HL-60/S4 treated with retinoic acid at 250 ng/mL for 4 days and 3 days (cell line): ENCODE results near the gene MAPKAPK3.

Source experiments
- in situ Hi-C: fragments of 300-500 bp; cut with MboI; formaldehyde crosslinking; loops from 2 replicates; pipeline ENCODE4 v1.7.0; 2022; ENCODE audit warnings: low sequenced_read_pairs

MAPKAPK3 gene

GRCh38 chr3:50587373-50587772 lies 29.6 kb upstream of the MAPKAPK3 start:
- in situ Hi-C loops = no loop called here

DNA sequence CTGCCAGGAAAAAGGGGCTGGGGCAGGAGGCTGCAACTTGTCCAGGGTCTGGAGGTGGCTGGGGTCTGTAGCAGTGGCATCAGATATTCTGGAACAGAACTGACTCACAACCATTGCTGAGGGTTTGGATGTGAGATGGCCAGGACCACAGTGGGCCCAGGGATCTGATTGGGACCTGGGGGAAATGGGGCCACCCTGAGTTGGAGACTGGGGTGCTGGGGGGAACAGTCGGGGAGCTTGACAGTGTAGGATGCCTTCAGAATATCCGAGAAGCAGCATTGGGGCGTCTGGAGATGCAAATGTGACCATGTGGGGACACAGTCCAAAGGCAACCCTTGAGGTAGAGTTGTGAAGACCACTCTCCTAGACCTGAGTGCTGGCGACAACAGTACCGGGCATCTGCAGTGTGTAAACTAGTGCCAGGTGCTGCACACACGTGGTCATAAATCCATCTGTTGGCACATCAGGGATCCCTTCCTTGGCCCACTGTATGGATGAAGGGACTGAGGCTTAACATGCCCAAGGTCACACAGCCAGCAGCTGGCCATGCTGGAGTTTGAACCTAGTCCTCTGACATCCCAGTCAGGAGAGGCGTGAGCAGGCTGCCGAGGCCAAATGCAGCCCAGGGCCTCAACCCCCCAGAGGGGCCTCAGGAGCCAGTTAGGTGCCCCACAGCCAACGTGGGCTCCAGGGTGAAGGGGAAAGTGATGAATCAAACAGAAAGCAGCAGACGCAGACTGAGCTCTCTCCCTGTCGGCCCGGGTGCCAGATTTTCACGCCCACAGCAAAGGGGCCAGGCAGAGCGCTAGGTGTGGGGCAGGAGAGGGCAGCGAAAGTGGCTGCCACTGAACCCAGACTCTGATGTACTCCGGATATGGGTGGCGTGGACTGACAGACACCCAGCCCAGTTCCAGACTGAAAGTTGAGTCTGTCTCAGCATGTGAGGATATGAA lies 28.9 kb upstream of the MAPKAPK3 start:
- in situ Hi-C loops = no loop called here

DNA sequence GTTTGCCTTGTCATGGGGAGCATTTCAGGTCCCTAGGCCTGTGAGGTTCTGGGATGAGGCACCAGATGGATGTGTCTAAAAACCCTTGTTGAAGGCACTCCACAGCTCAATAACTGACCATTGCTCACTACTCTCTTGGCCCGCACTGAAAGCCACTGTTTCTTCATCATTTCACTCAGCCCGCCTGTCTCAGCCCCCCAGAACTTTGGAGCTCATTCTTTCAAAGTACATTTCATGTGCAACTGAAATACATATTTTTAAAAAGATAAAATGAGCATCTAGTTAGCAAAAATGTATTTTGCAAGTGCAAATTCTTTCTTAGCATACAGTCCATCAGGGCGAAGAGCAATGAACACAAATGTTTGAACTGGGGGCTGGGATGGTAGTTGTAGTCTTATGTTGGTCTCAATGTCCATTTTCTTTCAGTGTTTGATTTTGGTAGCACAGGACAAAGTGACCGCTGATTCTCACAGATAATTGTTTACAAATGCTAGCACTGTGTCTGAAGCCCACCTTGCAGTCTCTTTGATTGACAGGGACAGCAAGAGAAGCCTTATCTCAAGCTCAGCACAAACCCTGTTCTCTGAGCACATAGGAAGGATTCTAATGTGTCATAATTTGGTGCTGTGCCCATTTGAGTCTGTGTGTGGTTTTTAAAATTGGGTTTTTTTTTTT lies 28.1 kb upstream of the MAPKAPK3 start:
- in situ Hi-C loops = no loop called here

DNA sequence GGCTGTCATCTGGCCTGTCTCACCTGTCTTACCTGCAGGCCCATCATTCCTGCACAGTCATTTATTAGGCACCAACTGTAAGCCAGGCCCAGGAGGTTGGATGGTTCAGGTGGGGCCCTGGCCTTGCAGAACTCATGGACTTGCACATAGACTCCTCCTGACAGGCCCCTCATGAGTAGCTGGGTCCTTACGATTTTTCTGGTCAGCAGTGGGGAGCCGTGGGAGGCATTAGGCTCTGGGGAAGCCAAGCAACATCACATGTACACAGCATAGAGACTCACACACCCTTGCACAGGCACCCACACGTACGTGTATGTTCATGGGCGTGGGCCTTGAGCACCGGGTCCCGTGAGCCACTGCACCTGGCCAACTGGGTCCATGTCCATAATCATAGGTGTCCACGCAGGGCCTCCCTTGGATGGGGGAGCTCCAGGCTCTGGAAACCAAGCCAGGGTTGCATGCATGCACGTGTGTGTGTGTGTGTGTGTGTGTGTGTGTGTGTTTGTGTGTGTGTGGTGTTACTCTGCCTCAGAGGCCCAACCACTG lies 25.7 kb upstream of the MAPKAPK3 start:
- in situ Hi-C loops = no loop called here

- in situ Hi-C loops = no loop called here
Observed at GRCh38 chr3:50592568-50592967, 24.4 kb upstream of the MAPKAPK3 start.

- in situ Hi-C loops = no loop called here
Observed at GRCh38 chr3:50594253-50594785, 22.6 kb upstream of the MAPKAPK3 start.

DNA sequence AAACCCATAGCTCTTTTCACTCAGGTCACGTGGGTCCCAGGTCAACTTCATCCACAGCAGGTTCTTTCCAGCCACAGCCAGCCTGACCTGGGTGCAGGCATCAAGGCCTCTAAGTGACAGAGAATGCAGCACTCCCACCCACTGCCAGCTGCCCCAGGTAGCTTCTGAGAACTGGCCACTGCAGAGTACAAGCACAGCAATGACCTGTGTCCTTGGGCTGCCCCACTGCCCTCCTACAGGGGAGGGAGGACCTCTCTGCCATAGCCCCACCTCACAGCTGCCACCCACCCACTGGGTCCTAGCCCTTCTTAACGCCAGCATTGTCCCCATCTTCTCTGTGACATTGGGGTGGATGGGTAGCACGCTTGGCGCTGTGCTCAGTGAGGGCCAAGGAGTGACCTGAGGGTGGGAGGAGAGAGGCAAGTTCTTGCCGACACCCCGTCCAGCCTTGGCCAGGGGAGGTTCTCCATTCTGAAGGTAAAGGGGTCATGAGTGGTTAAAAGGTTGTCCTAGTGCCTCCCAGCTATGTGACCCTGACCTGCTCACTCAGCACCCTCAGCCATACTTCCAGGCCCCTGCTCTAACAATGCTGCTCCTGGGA lies 17.7 kb upstream of the MAPKAPK3 start:
- in situ Hi-C loops = no loop called here

GRCh38 chr3:50599716-50600118 lies 17.2 kb upstream of the MAPKAPK3 start:
- in situ Hi-C loops = loop anchor here (25.0 kb wide), 1 partner anchor 763 kb away; no protein-coding TSS in a partner anchor

DNA sequence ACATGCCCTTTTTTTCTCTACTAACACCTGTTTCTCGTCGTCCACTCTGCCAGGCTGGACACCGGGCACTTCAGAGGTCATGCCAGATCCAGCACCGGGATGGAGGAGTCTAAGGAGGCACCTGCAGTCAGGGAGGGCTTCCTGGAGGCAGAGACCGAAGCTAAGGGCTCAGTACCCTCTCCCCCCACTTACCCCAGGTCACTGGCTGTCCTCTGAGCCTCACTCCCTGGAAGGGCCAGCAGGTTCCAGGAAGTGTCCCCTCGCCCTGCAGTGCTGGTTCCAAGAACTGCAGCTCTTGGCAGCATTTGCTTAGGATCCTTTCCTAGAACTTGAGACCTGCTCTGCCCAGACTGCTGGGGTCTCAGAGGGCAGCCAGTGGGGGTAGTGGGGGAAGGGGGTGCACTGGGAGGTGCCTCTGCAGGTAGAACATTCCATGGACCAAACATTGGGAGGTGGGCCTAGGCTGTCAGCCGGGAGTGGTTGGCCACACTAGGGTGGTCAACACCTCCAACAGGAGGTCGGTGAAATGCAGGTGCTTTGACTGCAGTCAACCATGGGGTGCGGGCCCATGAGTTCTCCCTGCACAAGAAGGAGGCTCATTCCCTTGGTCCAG lies 16.7 kb upstream of the MAPKAPK3 start:
- in situ Hi-C loops = loop anchor here (25.0 kb wide), 1 partner anchor 762 kb away; no protein-coding TSS in a partner anchor

- in situ Hi-C loops = loop anchor here (25.0 kb wide), 1 partner anchor 761 kb away; no protein-coding TSS in a partner anchor
Observed at GRCh38 chr3:50600841-50601591, 15.9 kb upstream of the MAPKAPK3 start.

GRCh38 chr3:50602595-50603191 lies 14.3 kb upstream of the MAPKAPK3 start:
- in situ Hi-C loops = loop anchor here (25.0 kb wide), 1 partner anchor 760 kb away; no protein-coding TSS in a partner anchor

- in situ Hi-C loops = loop anchor here (25.0 kb wide), 1 partner anchor 759 kb away; no protein-coding TSS in a partner anchor
Observed at GRCh38 chr3:50603261-50604109, 13.5 kb upstream of the MAPKAPK3 start.

- in situ Hi-C loops = loop anchor here (25.0 kb wide), 1 partner anchor 758 kb away; no protein-coding TSS in a partner anchor
Observed at GRCh38 chr3:50604110-50604621, 12.8 kb upstream of the MAPKAPK3 start.

- in situ Hi-C loops = loop anchor here (25.0 kb wide), 1 partner anchor 757 kb away; no protein-coding TSS in a partner anchor
Observed at GRCh38 chr3:50604628-50605588, 12.0 kb upstream of the MAPKAPK3 start.

- in situ Hi-C loops = loop anchor here (25.0 kb wide), 1 partner anchor 756 kb away; no protein-coding TSS in a partner anchor
Observed at GRCh38 chr3:50605901-50606326, 11.0 kb upstream of the MAPKAPK3 start.

DNA sequence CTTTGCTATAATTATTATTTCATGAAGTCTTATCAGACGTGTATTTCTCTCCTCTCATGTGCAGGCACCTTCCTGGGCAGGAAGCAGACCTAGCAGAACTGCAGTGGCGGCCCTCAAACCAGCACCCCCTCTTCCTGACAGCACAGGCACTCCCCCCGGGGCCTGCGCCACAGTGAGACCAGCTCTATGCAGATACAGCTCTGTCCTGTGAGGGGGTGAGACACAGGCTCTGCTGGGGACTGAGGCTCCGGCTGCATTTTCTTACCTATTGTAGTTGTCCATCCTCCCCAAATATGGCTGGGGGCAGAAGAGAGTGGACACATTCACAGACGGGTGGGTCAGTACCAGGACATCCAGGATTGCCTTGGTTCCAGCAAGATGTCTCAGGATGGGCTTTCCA lies 10.4 kb upstream of the MAPKAPK3 start:
- in situ Hi-C loops = loop anchor here (25.0 kb wide), 1 partner anchor 756 kb away; no protein-coding TSS in a partner anchor
